HG02884 (cell line): Measurements from ENCODE around the gene NBEA.

Source experiments
- ATAC-seq: cut with Tn5 transposase; IDR thresholded peaks from one replicate; pipeline ENCODE4 v1.9.1; 2021; ENCODE audit warnings: mild to moderate bottlenecking, moderate library complexity; ENCODE audit not compliant: unreplicated experiment

The NBEA gene

GRCh38 chr13:35496761-35497386, 554.8 kb downstream of the NBEA start:
- no peak for ATAC-seq

- ATAC-seq: no peak
These were observed 556.2 kb downstream of the NBEA start for GRCh38 chr13:35498231-35498630.

GRCh38 chr13:35499196-35499662, 557.2 kb downstream of the NBEA start:
- ATAC-seq: no peak

GRCh38 chr13:35499676-35500075, 557.6 kb downstream of the NBEA start:
- ATAC-seq: no peak

- no peak for ATAC-seq
These were observed 558.1 kb downstream of the NBEA start for GRCh38 chr13:35500144-35500543.

- ATAC-seq: no peak
These were observed 559.7 kb downstream of the NBEA start for GRCh38 chr13:35501661-35502235.

- ATAC-seq: no peak
These were observed 560.4 kb downstream of the NBEA start for GRCh38 chr13:35502456-35502855.

GRCh38 chr13:35512271-35512920, 570.3 kb downstream of the NBEA start:
- no peak for ATAC-seq

- no peak for ATAC-seq
These were observed 572.0 kb downstream of the NBEA start for GRCh38 chr13:35514061-35514477.

GRCh38 chr13:35514801-35515502, 572.9 kb downstream of the NBEA start:
- ATAC-seq: no peak

- ATAC-seq: no peak
These were observed 576.4 kb downstream of the NBEA start for GRCh38 chr13:35518337-35518946.

GRCh38 chr13:35524171-35524570, 582.1 kb downstream of the NBEA start:
- no peak for ATAC-seq

GRCh38 chr13:35526577-35526976, 584.5 kb downstream of the NBEA start:
- ATAC-seq: no peak

GRCh38 chr13:35527451-35527850, 585.4 kb downstream of the NBEA start:
- no peak for ATAC-seq

GRCh38 chr13:35530147-35530546, 588.1 kb downstream of the NBEA start:
- ATAC-seq: no peak

GRCh38 chr13:35530581-35530980, 588.5 kb downstream of the NBEA start:
- no peak for ATAC-seq

- ATAC-seq: no peak
These were observed 589.5 kb downstream of the NBEA start for GRCh38 chr13:35531526-35531925.

- ATAC-seq: no peak
These were observed 592.3 kb downstream of the NBEA start for GRCh38 chr13:35534343-35534742.

GRCh38 chr13:35548790-35549189, 606.7 kb downstream of the NBEA start:
- ATAC-seq: no peak

GRCh38 chr13:35549481-35549880, 607.4 kb downstream of the NBEA start:
- ATAC-seq: no peak

- no peak for ATAC-seq
These were observed 610.2 kb downstream of the NBEA start for GRCh38 chr13:35552172-35552844.
